ENCODE results near the gene TSPAN7. TPM values are rescaled to one million over a fixed set of nuclear protein-coding genes. Genes with fewer than 3 reads are reported as not detected.

Gene TSPAN7
- total and polyA plus RNA-seq, 10 donors, result 7.2 to 158 (median 58.5) TPM

GRCh38 chrX:38574858-38575257 is 13.5 kb downstream of the TSPAN7 start:
- no peak overlapping the region for H3K27ac ChIP-seq
- TF ChIP-seq POLR2A (IDR thresholded peaks at IDR 0.05) (no peak), CTCF (IDR thresholded peaks at IDR 0.05 in 8 of 11, conservative IDR thresholded peaks at IDR 0.05 in 3 of 11) (no peak), POLR2AphosphoS5 (IDR thresholded peaks at IDR 0.05) (no peak)
- intact Hi-C loops (cut with DNase I; ENCODE audit: low total_unique reads), result no loop called here
- H3K36me3 ChIP-seq, result no peaks in the 10 kb centered on the region
- H3K4me1 ChIP-seq, result no peaks in the 10 kb centered on the region
- DNase-seq, result no peak
- no peak overlapping the region for H3K4me3 ChIP-seq
- H3K9me3 ChIP-seq, result no peaks in the 10 kb centered on the region
- H3K27me3 ChIP-seq (replicated peaks in 1 of 7), result peaks cover 0 to under 1% (median 0%) of the 10 kb centered on the region in 7 donors
- WGBS, 5 donors, result 74 to 100% (median 92%) methylated on average over 2 of the region's 2 CpGs

GRCh38 chrX:38575888-38576287 is 14.5 kb downstream of the TSPAN7 start:
- no peaks in the 10 kb centered on the region for H3K9me3 ChIP-seq
- H3K27ac ChIP-seq, result no peak overlapping the region
- H3K4me1 ChIP-seq, result no peaks in the 10 kb centered on the region
- WGBS, 5 donors, result 57 to 84% (median 77%) methylated on average over 2 of the region's 2 CpGs
- H3K4me3 ChIP-seq, result no peak overlapping the region
- H3K27me3 ChIP-seq (replicated peaks in 1 of 7), result no peaks in the 10 kb centered on the region
- no peak for TF ChIP-seq POLR2AphosphoS5 (IDR thresholded peaks at IDR 0.05)
- no peak for TF ChIP-seq CTCF (IDR thresholded peaks at IDR 0.05 in 8 of 11, conservative IDR thresholded peaks at IDR 0.05 in 3 of 11)
- no peak for TF ChIP-seq POLR2A (IDR thresholded peaks at IDR 0.05)
- DNase-seq, result no peak
- intact Hi-C loops (cut with DNase I; ENCODE audit: low total_unique reads), result no loop called here
- no peaks in the 10 kb centered on the region for H3K36me3 ChIP-seq

- no peak for TF ChIP-seq POLR2AphosphoS5 (IDR thresholded peaks at IDR 0.05)
- no peak for TF ChIP-seq POLR2A (IDR thresholded peaks at IDR 0.05)
- TF ChIP-seq CTCF (IDR thresholded peaks at IDR 0.05 in 8 of 11, conservative IDR thresholded peaks at IDR 0.05 in 3 of 11), result no peak
- intact Hi-C loops (cut with DNase I; ENCODE audit: low total_unique reads), result no loop called here
- Histone ChIP-seq H3K27me3 (replicated peaks in 1 of 7) (no peaks in the 10 kb centered on the region), H3K4me3 (no peak overlapping the region), H3K27ac (no peak overlapping the region), H3K9me3 (no peaks in the 10 kb centered on the region), H3K36me3 (no peaks in the 10 kb centered on the region), H3K4me1 (no peaks in the 10 kb centered on the region)
- DNase-seq, result no peak
- WGBS, 5 donors, result 63 to 98% (median 86%) methylated on average over 2 to 3 of the region's 3 CpGs
These were observed 16.4 kb downstream of the TSPAN7 start for GRCh38 chrX:38577738-38578137.

GRCh38 chrX:38578167-38578566 is 16.8 kb downstream of the TSPAN7 start:
- no peaks in the 10 kb centered on the region for H3K9me3 ChIP-seq
- H3K27ac ChIP-seq, result no peak overlapping the region
- no peak overlapping the region for H3K4me3 ChIP-seq
- H3K27me3 ChIP-seq (replicated peaks in 1 of 7), result no peaks in the 10 kb centered on the region
- no peak for DNase-seq
- intact Hi-C loops (cut with DNase I; ENCODE audit: low total_unique reads), result no loop called here
- WGBS, 5 donors, result 88 to 100% (median 98%) methylated on average over 1 to 2 of the region's 2 CpGs
- TF ChIP-seq CTCF (IDR thresholded peaks at IDR 0.05 in 8 of 11, conservative IDR thresholded peaks at IDR 0.05 in 3 of 11), result no peak
- TF ChIP-seq POLR2A (IDR thresholded peaks at IDR 0.05), result no peak
- no peak for TF ChIP-seq POLR2AphosphoS5 (IDR thresholded peaks at IDR 0.05)
- no peaks in the 10 kb centered on the region for H3K4me1 ChIP-seq
- no peaks in the 10 kb centered on the region for H3K36me3 ChIP-seq

Measured in spleen (tissue), 11 donors.